ENCODE results near the gene PDS5B.

The PDS5B gene

DNA sequence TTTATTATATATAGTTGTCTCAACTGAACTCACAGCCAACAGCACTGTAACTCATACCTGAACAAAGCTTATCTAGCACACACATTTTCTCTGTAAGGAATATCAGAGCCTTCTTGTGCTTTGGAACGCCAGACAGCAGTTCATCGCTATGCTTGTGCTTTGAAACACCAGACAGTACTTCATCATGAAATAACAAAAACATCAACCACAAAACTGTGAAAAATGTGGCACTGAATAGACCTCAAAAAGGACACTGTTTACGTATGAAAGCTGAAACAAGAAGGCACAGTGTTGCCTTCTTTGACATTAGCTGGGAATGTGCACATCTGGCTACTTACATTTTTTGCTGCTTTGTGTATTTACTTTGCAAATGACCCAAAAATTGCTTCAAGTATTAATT is 160.2 kb downstream of the PDS5B start:
- no peak for DNase-seq
- intact Hi-C loops (cut with DNase I; ENCODE audit: low total_unique reads): no loop called here
- H3K4me3 ChIP-seq: no peak overlapping the region
- H3K27me3 ChIP-seq: no peaks in the 10 kb centered on the region
- no peaks in the 10 kb centered on the region for H3K4me1 ChIP-seq
- TF ChIP-seq, protein P1, sequence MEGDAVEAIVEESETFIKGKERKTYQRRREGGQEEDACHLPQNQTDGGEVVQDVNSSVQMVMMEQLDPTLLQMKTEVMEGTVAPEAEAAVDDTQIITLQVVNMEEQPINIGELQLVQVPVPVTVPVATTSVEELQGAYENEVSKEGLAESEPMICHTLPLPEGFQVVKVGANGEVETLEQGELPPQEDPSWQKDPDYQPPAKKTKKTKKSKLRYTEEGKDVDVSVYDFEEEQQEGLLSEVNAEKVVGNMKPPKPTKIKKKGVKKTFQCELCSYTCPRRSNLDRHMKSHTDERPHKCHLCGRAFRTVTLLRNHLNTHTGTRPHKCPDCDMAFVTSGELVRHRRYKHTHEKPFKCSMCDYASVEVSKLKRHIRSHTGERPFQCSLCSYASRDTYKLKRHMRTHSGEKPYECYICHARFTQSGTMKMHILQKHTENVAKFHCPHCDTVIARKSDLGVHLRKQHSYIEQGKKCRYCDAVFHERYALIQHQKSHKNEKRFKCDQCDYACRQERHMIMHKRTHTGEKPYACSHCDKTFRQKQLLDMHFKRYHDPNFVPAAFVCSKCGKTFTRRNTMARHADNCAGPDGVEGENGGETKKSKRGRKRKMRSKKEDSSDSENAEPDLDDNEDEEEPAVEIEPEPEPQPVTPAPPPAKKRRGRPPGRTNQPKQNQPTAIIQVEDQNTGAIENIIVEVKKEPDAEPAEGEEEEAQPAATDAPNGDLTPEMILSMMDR (IDR thresholded peaks at IDR 0.05): no peak
- no peak overlapping the region for H3K27ac ChIP-seq
- H3K9me3 ChIP-seq: no peaks in the 10 kb centered on the region
- peaks cover 20 to 21% (median 20%) of the 10 kb centered on the region in 3 donors for H3K36me3 ChIP-seq

DNA sequence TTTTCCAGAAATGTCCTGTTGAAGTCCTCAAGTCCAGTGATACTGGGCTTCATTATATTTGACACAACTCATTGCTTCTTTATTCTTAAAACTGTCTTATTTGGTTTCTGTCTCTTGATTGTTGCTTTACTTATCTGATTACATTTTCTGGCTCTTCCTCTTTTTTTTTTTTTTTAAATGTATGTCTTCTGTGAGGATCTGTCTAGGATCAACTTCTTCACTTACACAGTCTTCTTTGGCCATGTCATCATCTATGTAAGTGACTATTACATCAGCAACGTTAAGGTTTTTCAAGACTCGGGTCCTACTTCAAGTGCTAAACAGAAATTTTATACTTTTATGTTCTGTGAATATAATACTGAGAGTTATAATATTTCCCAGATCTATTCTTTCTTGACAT is 162.1 kb downstream of the PDS5B start:
- Histone ChIP-seq H3K4me1 (no peaks in the 10 kb centered on the region), H3K27ac (no peak overlapping the region), H3K27me3 (no peaks in the 10 kb centered on the region), H3K9me3 (no peaks in the 10 kb centered on the region), H3K36me3 (peaks cover 17 to 23% (median 22%) of the 10 kb centered on the region in 3 donors), H3K4me3 (no peak overlapping the region)
- TF ChIP-seq, protein P1 (IDR thresholded peaks at IDR 0.05): no peak
- DNase-seq: no peak
- intact Hi-C loops (cut with DNase I; ENCODE audit: low total_unique reads): no loop called here

DNA sequence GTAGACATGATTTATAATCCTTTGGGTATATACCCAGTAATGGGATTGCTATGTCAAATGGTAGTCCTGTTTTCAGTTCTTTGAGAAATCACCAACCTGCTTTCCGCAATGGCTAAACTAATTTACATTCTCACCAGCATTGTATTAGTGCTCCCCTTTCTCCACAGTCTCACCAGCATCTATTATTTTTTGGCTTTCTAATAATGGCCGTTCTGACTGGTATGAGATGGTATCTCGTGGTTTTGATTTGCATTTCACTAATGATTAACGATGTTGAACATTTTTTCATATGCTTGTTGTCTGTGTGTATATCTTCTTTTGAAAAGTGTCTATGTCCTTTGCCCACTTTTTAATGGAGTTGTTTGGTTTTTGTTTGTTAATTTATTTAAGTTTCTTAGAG is 165.1 kb downstream of the PDS5B start:
- H3K27ac ChIP-seq: no peak overlapping the region
- no peaks in the 10 kb centered on the region for H3K9me3 ChIP-seq
- no peaks in the 10 kb centered on the region for H3K4me1 ChIP-seq
- H3K27me3 ChIP-seq: no peaks in the 10 kb centered on the region
- H3K4me3 ChIP-seq: no peak overlapping the region
- intact Hi-C loops (cut with DNase I; ENCODE audit: low total_unique reads): no loop called here
- H3K36me3 ChIP-seq: peaks cover 20 to 33% (median 26%) of the 10 kb centered on the region in 3 donors
- no peak for DNase-seq
- TF ChIP-seq, protein P1 (IDR thresholded peaks at IDR 0.05): no peak

DNA sequence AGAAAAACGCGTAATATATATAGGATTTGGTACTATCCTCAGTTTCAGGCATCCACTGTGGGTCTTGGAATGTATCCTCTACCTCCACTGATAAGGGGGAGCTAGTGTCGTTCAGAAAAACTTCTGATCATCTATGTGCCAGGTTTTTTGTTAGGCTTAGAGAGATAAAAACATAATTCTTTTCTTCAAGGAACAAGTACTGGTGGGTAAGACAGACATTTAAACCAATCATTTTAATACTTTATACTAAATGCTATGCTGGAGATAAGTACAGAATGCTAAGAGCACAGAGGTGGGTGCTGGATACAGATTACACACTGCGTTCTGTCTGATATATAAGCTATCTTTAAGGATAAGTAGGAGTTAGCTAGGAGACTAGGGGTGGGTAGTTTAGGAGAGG is 166.1 kb downstream of the PDS5B start:
- H3K9me3 ChIP-seq: no peaks in the 10 kb centered on the region
- H3K36me3 ChIP-seq: peaks cover 15 to 26% (median 17%) of the 10 kb centered on the region in 3 donors
- no peak for DNase-seq
- no peak overlapping the region for H3K4me3 ChIP-seq
- no peak overlapping the region for H3K27ac ChIP-seq
- H3K27me3 ChIP-seq: no peaks in the 10 kb centered on the region
- intact Hi-C loops (cut with DNase I; ENCODE audit: low total_unique reads): no loop called here
- H3K4me1 ChIP-seq: no peaks in the 10 kb centered on the region
- TF ChIP-seq, protein P1 (IDR thresholded peaks at IDR 0.05): no peak

DNA sequence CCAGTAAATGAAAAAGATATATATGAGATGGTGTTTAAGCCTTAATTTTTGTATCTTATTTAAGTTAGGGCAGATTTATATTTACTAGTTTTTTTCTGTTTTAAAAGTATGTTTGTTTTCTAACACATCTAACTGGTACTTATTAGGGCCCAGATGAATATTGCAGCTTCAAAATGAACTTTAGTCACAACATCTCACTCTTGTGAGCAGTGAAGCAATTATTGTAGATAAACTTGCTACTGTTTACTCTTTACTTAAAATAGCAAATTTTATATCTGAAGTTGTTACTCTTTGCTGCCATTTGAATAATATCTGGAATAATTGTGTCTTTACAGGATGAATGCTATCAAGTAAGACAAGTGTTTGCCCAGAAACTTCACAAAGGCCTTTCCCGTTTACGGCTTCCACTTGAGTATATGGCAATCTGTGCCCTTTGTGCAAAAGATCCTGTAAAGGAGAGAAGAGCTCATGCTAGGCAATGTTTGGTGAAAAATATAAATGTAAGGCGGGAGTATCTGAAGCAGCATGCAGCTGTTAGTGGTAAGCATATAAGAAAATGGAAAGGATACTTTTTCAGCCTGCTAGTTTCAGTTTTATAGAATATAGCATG is 166.8 kb downstream of the PDS5B start:
- DNase-seq: no peak
- Histone ChIP-seq H3K27me3 (no peaks in the 10 kb centered on the region), H3K4me1 (no peaks in the 10 kb centered on the region), H3K9me3 (no peaks in the 10 kb centered on the region), H3K27ac (no peak overlapping the region), H3K4me3 (no peak overlapping the region), H3K36me3 (peaks cover 15 to 24% (median 16%) of the 10 kb centered on the region in 3 donors)
- TF ChIP-seq, protein P1 (IDR thresholded peaks at IDR 0.05): no peak
- intact Hi-C loops (cut with DNase I; ENCODE audit: low total_unique reads): no loop called here

DNA sequence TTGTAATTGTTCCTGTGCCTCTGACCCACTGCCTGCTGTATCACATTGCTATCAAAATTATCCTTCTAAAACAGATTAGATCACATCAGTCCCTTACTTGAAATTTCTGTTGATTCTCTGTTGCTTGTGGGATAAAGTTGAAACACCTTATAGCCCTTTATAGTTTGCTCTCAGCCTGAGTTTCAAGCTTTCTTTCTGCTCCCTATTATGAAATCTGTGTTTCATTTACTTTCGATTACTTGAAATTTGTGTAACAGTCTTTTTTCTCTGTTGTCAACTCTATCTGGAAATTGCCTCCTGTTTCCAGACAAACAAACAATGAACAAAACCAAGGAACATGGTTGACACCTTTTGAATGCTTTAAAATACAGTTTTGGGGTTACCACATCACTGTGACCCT is 167.9 kb downstream of the PDS5B start:
- TF ChIP-seq, protein P1 (IDR thresholded peaks at IDR 0.05): no peak
- no peaks in the 10 kb centered on the region for H3K4me1 ChIP-seq
- no peak for DNase-seq
- peaks cover 23 to 24% (median 24%) of the 10 kb centered on the region in 3 donors for H3K36me3 ChIP-seq
- H3K9me3 ChIP-seq: no peaks in the 10 kb centered on the region
- H3K27ac ChIP-seq: no peak overlapping the region
- intact Hi-C loops (cut with DNase I; ENCODE audit: low total_unique reads): no loop called here
- no peak overlapping the region for H3K4me3 ChIP-seq
- H3K27me3 ChIP-seq: no peaks in the 10 kb centered on the region

Data from tibial artery (tissue), 4 donors.